Measurements from ENCODE around the gene RBM42.
"Not testable (repeated sequence)": the region's sequence is repeated elsewhere in the genome, so short reads cannot be mapped to it uniquely, and the experiment has no call there.

Gene RBM42

GRCh38 chr19:35622750-35623149, 6.1 kb upstream of the RBM42 start:
- no peak for DNase-seq

- DNase-seq: no peak
Observed at GRCh38 chr19:35623327-35624010, 5.4 kb upstream of the RBM42 start.

- no peak for DNase-seq
Observed at GRCh38 chr19:35628264-35628564, 622 bp upstream of the RBM42 start.

- DNase-seq: no peak
Observed at GRCh38 chr19:35629332-35629633, 447 bp downstream of the RBM42 start.

GRCh38 chr19:35633727-35634440, 5.0 kb downstream of the RBM42 start:
- DNase-seq: no peak

GRCh38 chr19:35636651-35637050, 7.8 kb downstream of the RBM42 start:
- DNase-seq: no peak

- DNase-seq: no peak
Observed at GRCh38 chr19:35637165-35637564, 8.3 kb downstream of the RBM42 start.

GRCh38 chr19:35639321-35639639, 10.4 kb downstream of the RBM42 start:
- DNase-seq: no peak

GRCh38 chr19:35639863-35640262, 11.0 kb downstream of the RBM42 start:
- no peak for DNase-seq

- no peak for DNase-seq
Observed at GRCh38 chr19:35641515-35642151, 12.8 kb downstream of the RBM42 start, which contains the start of gene ETV2. ETV2 (plus strand) TSS chr19:35641745; CDS start chr19:35642461, 716 bp downstream.

GRCh38 chr19:35642312-35642711, 13.5 kb downstream of the RBM42 start:
- no peak for DNase-seq

GRCh38 chr19:35642798-35643254, 14.0 kb downstream of the RBM42 start:
- DNase-seq: no peak

- peak; percentile 73 to 79 for DNase-seq
Observed at GRCh38 chr19:35643255-35644205, 14.7 kb downstream of the RBM42 start.

- peak; percentile 97 for DNase-seq
Observed at GRCh38 chr19:35644206-35644986, 15.6 kb downstream of the RBM42 start.

GRCh38 chr19:35644987-35645679, 16.3 kb downstream of the RBM42 start:
- peak; percentile 78 to 79 for DNase-seq

- no peak for DNase-seq
Observed at GRCh38 chr19:35645680-35646511, 17.1 kb downstream of the RBM42 start.

GRCh38 chr19:35648017-35648961, 19.5 kb downstream of the RBM42 start, which contains the start of gene COX6B1:
COX6B1 (plus strand) TSS chr19:35648323; CDS start chr19:35651244, 2,921 bp downstream.
- peak; percentile 99 for DNase-seq

- DNase-seq: peak in 1 of 2 experiments; percentile 4
Observed at GRCh38 chr19:35650581-35650980, 21.7 kb downstream of the RBM42 start.

- DNase-seq: not testable (repeated sequence)
Observed at GRCh38 chr19:35654828-35655227, 26.0 kb downstream of the RBM42 start.

Measured in Kasumi-1 (cell line).